IMR-90 (cell line): Measurements from ENCODE around the gene ARRB1. TPM values are rescaled to one million over a fixed set of nuclear protein-coding genes. Genes with fewer than 3 reads are reported as not detected.

Experiments
- ATAC-seq: fragments of 200-7000 bp; cut with Tn5 transposase; 2 replicates; pipeline ENCODE4 v1.9.1; 2020; ENCODE audit warnings: low read depth, mild to moderate bottlenecking, moderate library complexity
- BruUV-seq: library from RNA; stranded (reverse); fragments of 400-500 nt; replicated peaks from 2 replicates; lab custom pipeline; 2021; lab: Mats Ljungman, UMichigan
- CTCF ChIA-PET: fragments of 300-600 bp; formaldehyde crosslinking; extraction: SDS; loops from one replicate; lab custom pipeline; 2021; ENCODE audit warnings: antibody characterized with exemption; lab: Yijun Ruan, JAX
- POLR2A ChIA-PET: fragments of 300-600 bp; sonication (Branson Sonifier 250); formaldehyde crosslinking; loops from one replicate; lab custom pipeline; 2022; ENCODE audit warnings: antibody characterized with exemption; ENCODE audit not compliant: unreplicated experiment; lab: Charles Lee
- DNase-seq: peaks from one replicate; pipeline ENCODE4 v3.0.0; 2013
- H2AFZ ChIP-seq: replicated peaks from 2 replicates; pipeline ENCODE3; 2013; ENCODE audit warnings: low read length, mild to moderate bottlenecking; ENCODE audit not compliant: poor library complexity
- H2AK5ac ChIP-seq: 2 replicates; pipeline ENCODE4 v1.6.1; 2013; ENCODE audit warnings: low read depth, low read length, inconsistent platforms
- H2AK9ac ChIP-seq: replicated peaks from 2 replicates; pipeline ENCODE3; 2013; ENCODE audit warnings: mild to moderate bottlenecking, low read depth, low read length, moderate library complexity; ENCODE audit not compliant: poor library complexity
- H2BK120ac ChIP-seq: 2 replicates; pipeline ENCODE4 v1.6.1; 2013; ENCODE audit warnings: low read depth, low read length, inconsistent platforms
- H2BK15ac ChIP-seq: 3 replicates; pipeline ENCODE4 v1.6.1; 2013; ENCODE audit warnings: low read depth, low read length, inconsistent platforms
- H2BK20ac ChIP-seq: 2 replicates; pipeline ENCODE4 v1.6.1; 2013; ENCODE audit warnings: low read depth, mild to moderate bottlenecking, inconsistent platforms, low read length, moderate library complexity
- H2BK5ac ChIP-seq: 2 replicates; pipeline ENCODE4 v1.6.1; 2013; ENCODE audit warnings: mild to moderate bottlenecking, low read depth, low read length, inconsistent platforms; ENCODE audit not compliant: poor library complexity, severe bottlenecking
- H3K14ac ChIP-seq: replicated peaks from 2 replicates; pipeline ENCODE4 v1.6.1; 2013; ENCODE audit warnings: low read depth, low read length, inconsistent platforms
- H3K18ac ChIP-seq: 2 replicates; pipeline ENCODE4 v1.6.1; 2013; ENCODE audit warnings: low read depth, low read length, control low read depth
- H3K23ac ChIP-seq: 2 replicates; pipeline ENCODE4 v1.6.1; 2013; ENCODE audit warnings: low read depth, low read length, inconsistent platforms
- H3K27ac ChIP-seq: 2 replicates; pipeline ENCODE4 v1.5.1; 2013; ENCODE audit warnings: mild to moderate bottlenecking, control low read depth, low read length; ENCODE audit not compliant: insufficient read depth
- H3K27me3 ChIP-seq: 2 replicates; pipeline ENCODE4 v1.6.1; 2013; ENCODE audit warnings: low read length; ENCODE audit not compliant: control insufficient read depth, insufficient read depth
- H3K36me3 ChIP-seq: 2 replicates; pipeline ENCODE4 v1.6.1; 2013; ENCODE audit warnings: low read length, mixed read lengths; ENCODE audit not compliant: control insufficient read depth, insufficient read depth
- H3K4ac ChIP-seq: 2 replicates; pipeline ENCODE4 v1.6.1; 2013; ENCODE audit warnings: low read depth, low read length, inconsistent platforms
- H3K4me1 ChIP-seq: 2 replicates; pipeline ENCODE4 v1.6.1; 2013; ENCODE audit warnings: low read length, mixed read lengths; ENCODE audit not compliant: control insufficient read depth, insufficient read depth
- H3K4me2 ChIP-seq: 2 replicates; pipeline ENCODE4 v1.6.1; 2013; ENCODE audit warnings: low read depth, mild to moderate bottlenecking, control low read depth, low read length, moderate library complexity
- H3K4me3 ChIP-seq: 2 replicates; pipeline ENCODE4 v1.5.1; 2013; ENCODE audit warnings: low read depth, mild to moderate bottlenecking, control low read depth, low read length, moderate library complexity; ENCODE audit not compliant: insufficient read depth
- H3K56ac ChIP-seq: 2 replicates; pipeline ENCODE4 v1.6.1; 2013; ENCODE audit warnings: low read length, inconsistent platforms; ENCODE audit not compliant: insufficient read depth; ENCODE audit errors: extremely low read depth
- H3K79me1 ChIP-seq, 2 experiments: 2 replicates each; pipeline ENCODE4 v1.6.1; 2013; ENCODE audit warnings: low read length in 2 of 2, inconsistent platforms in 1 of 2, low read depth in 1 of 2
- H3K9ac ChIP-seq: 2 replicates; pipeline ENCODE4 v1.6.1; 2013; ENCODE audit warnings: low read depth, low read length, control low read depth
- H3K9me1 ChIP-seq: 2 replicates; pipeline ENCODE4 v1.6.1; 2013; ENCODE audit warnings: low read length, inconsistent platforms; ENCODE audit not compliant: insufficient read depth
- H3K9me3 ChIP-seq: 2 replicates; pipeline ENCODE4 v1.6.1; 2013; ENCODE audit warnings: low read length; ENCODE audit not compliant: control insufficient read depth, insufficient read depth
- H4K20me1 ChIP-seq: 2 replicates; pipeline ENCODE4 v1.6.1; 2013; ENCODE audit warnings: low read length, inconsistent platforms; ENCODE audit not compliant: insufficient read depth
- H4K5ac ChIP-seq: 2 replicates; pipeline ENCODE4 v1.6.1; 2013; ENCODE audit warnings: mild to moderate bottlenecking, low read depth, low read length, control low read depth
- H4K8ac ChIP-seq, 2 experiments: 2 replicates each; pipeline ENCODE4 v1.6.1; 2013; ENCODE audit warnings: low read depth in 2 of 2, low read length in 2 of 2, control low read depth in 1 of 2, inconsistent platforms in 1 of 2
- H4K91ac ChIP-seq: 2 replicates; pipeline ENCODE4 v1.6.1; 2013; ENCODE audit warnings: low read depth, low read length, inconsistent platforms; ENCODE audit not compliant: insufficient read depth
- BHLHE40 ChIP-seq: fragments of 150-350 bp; IDR thresholded peaks from 2 replicates; pipeline ENCODE4 v1.6.1; 2016; ENCODE audit warnings: mild to moderate bottlenecking, low read depth, low read length
- USF2 ChIP-seq: fragments of 150-350 bp; IDR thresholded peaks from 2 replicates; pipeline ENCODE4 v1.6.1; 2017; ENCODE audit warnings: mild to moderate bottlenecking, antibody characterized with exemption, low read length, low read depth
- WGBS, 2 experiments: methylation state at CpG; one replicate each; pipeline versions ENCODE4 v1.1.5 to v1.1.7; 2013; ENCODE audit warnings: missing lambda C conversion rate in 2 of 2; ENCODE audit not compliant: insufficient read length in 1 of 2; ENCODE audit errors: extremely low coverage in 2 of 2; 5-methylcytosine and 5-hydroxymethylcytosine counted together
- dilution Hi-C: fragments of 300-500 bp; cut with HindIII; formaldehyde crosslinking; loops from one replicate; pipeline ENCODE4 v1.14.3; 2018; ENCODE audit warnings: low sequenced_read_pairs; ENCODE audit not compliant: unreplicated experiment
- in situ Hi-C: fragments of 300-500 bp; cut with MboI; formaldehyde crosslinking; loops from 3 replicates; pipeline ENCODE4 v1.14.3; 2019; ENCODE audit warnings: low sequenced_read_pairs, inconsistent platforms, mixed read lengths
- intact Hi-C: fragments of 100-400 bp; cut with micrococcal nuclease; formaldehyde crosslinking; loops from 2 replicates; pipeline ENCODE4 v1.10.0; 2022
- polyA plus RNA-seq, 3 experiments: library from polyadenylated mRNA; depleted of rRNA; stranded (reverse); fragments of >200 nt; gene quantifications; 2 replicates each; pipeline ENCODE4 v1.2.3, GENCODE V29; 2012; ENCODE audit warnings: low replicate concordance in 1 of 3
- total RNA-seq: library from RNA; depleted of rRNA; stranded (reverse); fragments of >200 nt; gene quantifications from 2 replicates; pipeline ENCODE4 v1.2.3, GENCODE V29; 2012
- TF ChIP-seq, protein P1 (sequence below): fragments of 150-350 bp; IDR thresholded peaks from 2 replicates; pipeline ENCODE4 v1.6.1; 2016; ENCODE audit warnings: low read depth, mild to moderate bottlenecking, low read length, moderate library complexity, borderline replicate concordance

ARRB1 gene
- total and polyA plus RNA-seq, 2 of the 4 experiments (the other 2 are of a cell fraction), result 11.0 to 17.4 TPM

GRCh38 chr11:75313513-75314272 lies 37.8 kb downstream of the ARRB1 start:
- WGBS, 2 experiments, result 28% methylated on average over 3 of the region's 8 CpGs; no CpG with 5 or more reads in 1 of the 2 experiments
- no peak overlapping the region for H2BK15ac ChIP-seq
- intact Hi-C loops, result no loop called here
- H4K5ac ChIP-seq, result no peak overlapping the region
- dilution Hi-C loops, result no loop called here
- no peaks in the 10 kb centered on the region; the same call in 1 of the 2 replicates for H3K9me1 ChIP-seq
- H3K4me2 ChIP-seq, result no peak overlapping the region
- no peak overlapping the region for H2BK120ac ChIP-seq
- no peak overlapping the region for H3K23ac ChIP-seq
- DNase-seq (peak; percentile 81), ATAC-seq (peak; percentile 81)
- BruUV-seq, result no TSS peak
- 0 out of 2 replicates have a peak overlapping the region, but pooled peaks have one; percentile 40 for H3K14ac ChIP-seq
- H2AK5ac ChIP-seq, result 0 out of 2 replicates have a peak overlapping the region, but pooled peaks have one; percentile 1
- H2AFZ ChIP-seq, result peak overlapping the region; percentile 53
- H3K4ac ChIP-seq, result no peak overlapping the region
- H2BK5ac ChIP-seq, result no peak overlapping the region
- no peaks in the 10 kb centered on the region for H3K27me3 ChIP-seq
- no peak overlapping the region for H3K9ac ChIP-seq
- POLR2A ChIA-PET, result interaction anchor here (0.6 kb wide), 1 partner anchor 83 kb away, joined by 4 read pairs; no protein-coding TSS in a partner anchor
- H3K36me3 ChIP-seq, result peaks cover 2% of the 10 kb centered on the region; the same call in 1 of the 2 replicates
- H4K8ac ChIP-seq, result peak overlapping the region in 1 of 2 experiments; percentile 70; a peak in 1 of 4 replicates
- H2AK9ac ChIP-seq, result peak overlapping the region; percentile 20
- H4K20me1 ChIP-seq, result no peaks in the 10 kb centered on the region
- no peak overlapping the region for H4K91ac ChIP-seq
- no peak overlapping the region for H2BK20ac ChIP-seq
- no peak overlapping the region for H3K56ac ChIP-seq
- no peaks in the 10 kb centered on the region for H3K79me1 ChIP-seq
- no peak overlapping the region for H3K4me3 ChIP-seq
- peak overlapping the region; percentile 2; the same call in 1 of the 2 replicates for H3K27ac ChIP-seq
- peaks cover 13% of the 10 kb centered on the region for H3K4me1 ChIP-seq
- CTCF ChIA-PET, result no interaction called here
- in situ Hi-C loops, result no loop called here
- TF ChIP-seq BHLHE40 (peak; percentile 67), USF2 (peak; percentile 38; the same call in 1 of the 2 replicates)
- TF ChIP-seq, protein P1, sequence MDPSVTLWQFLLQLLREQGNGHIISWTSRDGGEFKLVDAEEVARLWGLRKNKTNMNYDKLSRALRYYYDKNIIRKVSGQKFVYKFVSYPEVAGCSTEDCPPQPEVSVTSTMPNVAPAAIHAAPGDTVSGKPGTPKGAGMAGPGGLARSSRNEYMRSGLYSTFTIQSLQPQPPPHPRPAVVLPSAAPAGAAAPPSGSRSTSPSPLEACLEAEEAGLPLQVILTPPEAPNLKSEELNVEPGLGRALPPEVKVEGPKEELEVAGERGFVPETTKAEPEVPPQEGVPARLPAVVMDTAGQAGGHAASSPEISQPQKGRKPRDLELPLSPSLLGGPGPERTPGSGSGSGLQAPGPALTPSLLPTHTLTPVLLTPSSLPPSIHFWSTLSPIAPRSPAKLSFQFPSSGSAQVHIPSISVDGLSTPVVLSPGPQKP, result no peak
- H3K18ac ChIP-seq, result no peak overlapping the region
- 0 out of 2 replicates have a peak, but pooled peaks cover 2% of the 10 kb centered on the region for H3K9me3 ChIP-seq
